GM18511 (cell line): ENCODE measurements around the gene TAT.
"Not testable (repeated sequence)": the region's sequence is repeated elsewhere in the genome, so short reads cannot be mapped to it uniquely, and the experiment has no call there.

Experiments
- ATAC-seq: cut with Tn5 transposase; IDR thresholded peaks from one replicate; pipeline ENCODE4 v1.9.1; 2021; ENCODE audit warnings: mild to moderate bottlenecking, moderate library complexity; ENCODE audit not compliant: unreplicated experiment

The TAT gene

DNA sequence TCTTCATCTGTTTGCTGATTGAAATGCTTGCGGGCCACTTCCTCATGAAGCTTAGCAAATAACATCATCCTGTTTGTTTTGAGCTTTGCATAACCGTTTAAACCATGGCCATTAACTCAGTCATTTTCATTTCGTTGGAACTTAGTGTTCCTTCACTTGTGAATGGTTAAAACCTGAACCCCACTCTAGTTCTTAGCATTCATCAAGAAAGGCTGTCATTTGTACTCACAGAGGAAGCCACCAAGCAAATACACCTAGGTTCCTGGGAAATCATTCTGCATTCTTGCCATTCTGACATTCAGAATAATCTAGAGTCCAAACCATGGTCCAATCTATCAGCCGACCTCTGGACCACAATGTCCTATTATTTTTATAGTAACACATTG lies 8.4 kb upstream of the TAT start:
- no peak for ATAC-seq

GRCh38 chr16:71584543-71585317 lies 7.8 kb upstream of the TAT start:
- ATAC-seq = no peak

DNA sequence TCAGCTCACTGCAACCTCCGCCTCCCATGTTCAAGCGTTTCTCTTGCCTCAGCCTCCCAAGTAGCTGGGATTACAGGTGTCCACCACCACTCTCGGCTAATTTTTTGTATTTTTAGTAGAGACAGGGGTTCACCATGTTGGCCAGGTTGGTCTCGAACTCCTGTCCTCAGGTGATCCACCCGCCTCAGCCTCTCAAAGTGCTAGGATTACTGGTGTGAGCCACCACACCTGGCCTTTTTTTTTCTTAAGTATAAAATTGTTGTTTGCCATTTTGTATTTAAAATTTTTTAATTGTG lies 5.6 kb upstream of the TAT start:
- ATAC-seq = not testable (repeated sequence)

DNA sequence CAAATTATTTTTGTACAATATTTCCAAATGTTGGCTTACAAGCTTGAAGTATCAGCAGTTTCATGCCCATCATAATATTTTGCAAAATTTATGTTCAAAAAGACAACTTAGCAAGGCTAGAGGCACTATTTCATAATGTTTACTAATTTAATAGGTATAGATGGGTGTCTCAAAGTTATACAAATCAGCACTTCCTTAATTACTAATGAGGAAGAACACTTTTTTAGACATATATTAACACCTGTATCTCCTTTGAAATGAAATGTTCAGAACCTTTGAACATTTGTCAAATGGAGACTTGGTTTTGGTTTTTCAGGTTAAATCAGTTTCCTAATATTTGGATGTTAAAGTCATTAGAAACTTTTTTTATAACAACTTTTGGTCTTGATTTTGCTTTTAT lies 2.2 kb downstream of the TAT start:
- ATAC-seq = no peak

- no peak for ATAC-seq
These were observed 3.4 kb downstream of the TAT start for GRCh38 chr16:71573387-71574094.

- ATAC-seq = no peak
These were observed 4.3 kb downstream of the TAT start for GRCh38 chr16:71572497-71573116.

GRCh38 chr16:71570144-71570543 lies 6.7 kb downstream of the TAT start:
- no peak for ATAC-seq

- ATAC-seq = no peak
These were observed 7.3 kb downstream of the TAT start for GRCh38 chr16:71569621-71570020.

DNA sequence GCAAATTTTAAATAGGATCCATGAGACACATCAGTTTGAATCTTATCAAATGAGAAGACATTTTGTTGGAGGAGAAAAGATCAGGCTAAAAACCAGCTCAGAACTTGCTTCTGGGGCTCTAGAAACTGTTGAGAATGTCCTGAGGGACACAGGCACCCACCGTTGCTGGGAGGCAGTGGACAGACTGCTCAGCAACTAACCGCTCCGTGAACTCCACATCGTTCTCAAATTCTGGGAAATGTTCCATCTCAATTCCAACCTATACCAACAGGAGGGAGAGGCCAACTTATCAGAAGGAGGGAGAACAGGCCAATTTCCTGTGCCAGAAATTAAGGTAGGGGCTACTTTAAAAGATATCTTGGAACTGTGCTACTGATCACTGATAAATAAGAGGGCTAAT lies 8.3 kb downstream of the TAT start:
- no peak for ATAC-seq

GRCh38 chr16:71567931-71568330 lies 9.0 kb downstream of the TAT start:
- no peak for ATAC-seq

DNA sequence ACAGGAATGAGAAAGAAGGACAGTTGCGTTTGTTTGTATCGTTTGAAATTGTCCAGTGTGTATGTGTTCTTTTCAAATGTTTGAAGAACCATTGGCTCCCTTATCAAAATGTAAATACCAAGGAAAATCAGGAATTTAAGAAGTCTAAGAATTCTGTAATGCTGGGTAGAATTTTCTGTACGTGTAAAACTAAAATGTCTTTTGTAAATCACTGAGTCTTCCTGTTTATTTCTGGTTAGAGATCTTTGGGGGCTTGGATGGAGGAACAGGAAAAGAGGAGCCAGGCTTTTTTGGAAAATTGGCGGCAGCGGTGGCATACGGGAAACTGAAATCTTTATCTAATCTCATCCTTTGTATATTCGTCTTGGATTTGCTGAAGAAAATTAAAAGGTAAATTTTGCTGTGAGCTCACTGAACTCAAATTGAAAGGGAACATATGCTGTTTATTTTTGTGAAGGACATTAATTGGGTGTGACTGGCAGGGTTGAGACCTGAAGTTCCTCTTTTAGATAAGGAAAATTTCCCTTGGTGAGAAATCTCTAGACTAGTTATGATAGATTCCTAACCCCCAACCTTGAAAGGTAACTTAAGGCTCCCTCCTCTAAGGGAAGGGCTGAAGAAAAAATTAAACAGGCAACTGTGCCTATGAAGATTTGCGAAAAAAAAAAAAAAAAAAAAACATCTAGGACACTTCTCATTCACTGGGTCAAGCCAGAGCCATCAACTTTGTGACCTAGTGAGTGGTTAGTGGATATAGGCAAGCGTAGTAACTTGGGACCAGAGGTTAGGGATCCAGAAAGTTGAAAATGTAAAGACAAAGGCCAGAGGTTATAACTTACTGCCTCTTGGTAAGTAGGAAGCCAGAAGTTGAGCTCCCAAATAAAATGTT lies 10.8 kb downstream of the TAT start:
- ATAC-seq = no peak

GRCh38 chr16:71564335-71564967 lies 12.4 kb downstream of the TAT start:
- peak; percentile 82 for ATAC-seq

DNA sequence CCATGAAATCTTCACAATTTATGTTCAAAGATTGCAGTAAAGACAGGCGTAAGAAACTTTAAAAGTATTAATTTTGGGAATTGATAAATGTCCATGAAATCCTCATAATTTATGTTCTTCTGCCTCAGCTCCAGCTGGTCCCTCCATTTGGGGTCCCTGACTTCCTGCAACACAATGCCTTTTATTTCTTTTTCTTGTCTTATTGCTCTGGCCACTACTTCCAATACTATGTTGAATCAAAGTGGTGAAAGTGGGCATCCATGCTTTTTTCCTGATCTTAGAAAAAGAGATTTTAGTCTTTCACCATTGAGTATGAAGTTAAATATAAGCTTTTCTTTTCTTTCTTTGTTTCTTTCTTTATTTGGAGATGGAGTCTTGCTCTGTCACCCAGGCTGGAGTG lies 14.3 kb downstream of the TAT start:
- no peak for ATAC-seq

DNA sequence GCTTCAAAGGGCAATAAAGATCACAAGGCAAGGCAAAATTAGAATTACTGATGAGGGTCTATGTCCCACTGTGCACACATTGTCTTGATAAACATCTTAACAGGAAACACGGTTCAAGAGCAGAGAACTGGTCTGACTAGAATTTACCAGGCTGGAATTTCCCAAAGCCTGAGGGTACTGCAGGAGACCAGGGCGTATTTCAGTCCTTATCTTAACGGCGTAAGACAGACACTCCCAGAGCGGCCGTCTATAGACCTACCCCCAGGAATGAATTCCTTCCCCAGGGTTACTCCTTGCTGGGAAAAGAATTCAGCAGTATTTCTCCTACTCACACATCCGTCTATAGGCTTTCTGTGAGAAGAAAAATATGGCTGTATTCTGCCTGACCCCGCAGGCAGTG lies 15.0 kb downstream of the TAT start:
- ATAC-seq = not testable (repeated sequence)

- ATAC-seq = no peak
These were observed 17.0 kb downstream of the TAT start for GRCh38 chr16:71559855-71560254.

- ATAC-seq = no peak
These were observed 18.8 kb downstream of the TAT start for GRCh38 chr16:71557954-71558582.

GRCh38 chr16:71557299-71557698 lies 19.6 kb downstream of the TAT start:
- ATAC-seq = no peak

- no peak for ATAC-seq
These were observed 21.5 kb downstream of the TAT start for GRCh38 chr16:71555230-71555891.

DNA sequence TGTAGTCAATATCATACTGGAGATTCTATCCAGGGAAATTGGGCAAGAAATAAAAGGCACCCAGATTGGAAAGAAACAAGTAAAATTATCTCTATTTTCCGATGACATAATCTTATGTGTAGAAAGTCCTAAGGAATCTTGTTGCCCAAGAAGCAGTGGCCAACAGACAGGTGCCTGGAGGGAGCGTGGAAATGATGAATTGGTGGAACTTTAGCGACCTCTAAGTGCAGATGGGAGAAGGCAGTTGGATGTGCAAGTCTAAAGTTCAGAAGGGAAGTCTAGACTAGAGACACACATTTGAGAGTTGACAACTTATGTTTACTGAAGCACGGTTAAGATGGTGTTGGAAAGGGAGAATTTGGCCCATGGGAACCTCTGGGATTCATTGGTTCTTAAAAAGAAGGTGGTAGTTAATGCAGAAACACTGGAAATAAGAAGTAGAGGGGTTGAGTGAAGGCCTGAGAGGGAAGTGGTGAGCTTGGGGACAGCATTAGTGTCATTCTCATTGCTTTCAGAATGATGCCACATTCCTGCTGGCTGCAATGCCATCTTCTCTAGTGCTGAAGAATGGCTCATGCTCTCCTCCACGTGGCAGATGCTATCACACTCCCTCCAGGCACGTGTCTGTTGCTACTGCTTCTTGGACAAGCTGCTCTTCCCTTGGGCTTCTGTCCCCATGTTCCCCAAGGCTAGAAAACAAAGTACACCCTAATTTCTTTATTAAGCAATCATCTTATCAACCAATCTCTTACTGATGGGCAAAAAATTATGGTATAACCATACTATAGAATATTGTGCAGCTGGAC lies 24.0 kb downstream of the TAT start:
- ATAC-seq = no peak
